Breast epithelium (tissue), 4 donors: Measurements from ENCODE around the gene ADGRE1. TPM values are rescaled to one million over a fixed set of nuclear protein-coding genes. Genes with fewer than 3 reads are reported as not detected.

Experiments
- DNase-seq, 2 donors: peaks; one replicate each; pipeline ENCODE4 v3.0.0-alpha.2; 2019; ENCODE audit warnings: low spot score in 2 of 2
- H3K27ac ChIP-seq, 2 donors: fragments of 200-600 bp; sonication (generic) in 1 of 2; one replicate each; pipeline ENCODE4 v1.5.1; 2016 to 2019; ENCODE audit warnings: mild to moderate bottlenecking in 1 of 2
- H3K27me3 ChIP-seq, 2 donors: fragments of 200-600 bp; sonication (generic) in 1 of 2; one replicate each; pipeline versions ENCODE4 v1.5.1 to v1.6.0; 2017 to 2019; ENCODE audit warnings: control low read depth in 1 of 2, mild to moderate bottlenecking in 1 of 2
- H3K36me3 ChIP-seq: fragments of 200-600 bp; one replicate; pipeline ENCODE4 v1.5.1; 2019
- H3K4me1 ChIP-seq, 2 donors: fragments of 200-600 bp; sonication (generic); one replicate each; pipeline ENCODE4 v1.5.1; 2016 to 2019; ENCODE audit warnings: control low read depth in 1 of 2
- H3K4me3 ChIP-seq, 3 donors: fragments of 200-600 bp; sonication (generic); 1 replicate in 2 of 3; 2 replicates in 1 of 3; pipeline ENCODE4 v1.5.1; 2016 to 2019; ENCODE audit warnings: mild to moderate bottlenecking in 3 of 3, moderate library complexity in 2 of 3
- H3K9me3 ChIP-seq, 2 donors: fragments of 200-600 bp; sonication (generic) in 1 of 2; one replicate each; pipeline ENCODE4 v1.5.1; 2016 to 2019; ENCODE audit warnings: control low read depth in 1 of 2
- POLR2A ChIP-seq: fragments of 450-650 bp; IDR thresholded peaks from one replicate; pipeline ENCODE4 v1.6.1; 2016; ENCODE audit warnings: antibody characterized with exemption, mild to moderate bottlenecking, moderate library complexity
- POLR2AphosphoS5 ChIP-seq, 3 donors: sonication (generic); formaldehyde crosslinking; IDR thresholded peaks; one replicate each; pipeline ENCODE4 v1.6.1; 2017; ENCODE audit warnings: antibody characterized with exemption in 3 of 3
- intact Hi-C: fragments of 100-400 bp; cut with DNase I; formaldehyde crosslinking; loops from one replicate; pipeline ENCODE4 v1.15.1; 2023; ENCODE audit warnings: low total_unique reads
- total RNA-seq, 3 donors: library from RNA; depleted of rRNA; stranded (reverse); fragments of >200 nt; gene quantifications; one replicate each; pipeline ENCODE4 v1.1.0, GENCODE V29; 2016
- TF ChIP-seq, protein P1 (sequence below), 3 donors: fragments of 450-650 bp; IDR thresholded peaks; one replicate each; pipeline ENCODE4 v1.5.1; 2016 to 2017; ENCODE audit warnings: antibody characterized with exemption in 3 of 3, mild to moderate bottlenecking in 3 of 3, moderate library complexity in 3 of 3

Gene ADGRE1
- total RNA-seq, 3 donors from 2014 or later, result 0.33 to 0.44 TPM; not detected in 1

DNA sequence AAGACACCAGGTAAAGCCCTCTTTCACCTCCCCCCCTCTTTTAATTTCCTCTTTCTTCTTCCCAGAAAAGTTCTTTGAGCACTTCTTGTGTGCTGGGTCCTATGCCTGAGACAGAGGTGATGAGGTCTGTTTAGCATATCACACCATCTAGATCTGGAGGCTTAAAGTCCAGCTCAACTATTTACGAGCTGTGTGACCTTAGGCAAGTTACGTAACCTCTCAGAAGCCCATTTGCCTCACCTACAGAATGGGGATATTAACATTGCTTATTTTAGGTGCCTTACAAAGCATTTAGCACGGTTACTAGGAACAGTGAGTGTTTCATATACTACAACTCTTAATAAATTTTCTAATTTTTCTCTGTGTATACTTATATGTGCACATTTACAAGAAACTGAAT lies 47.7 kb downstream of the ADGRE1 start:
- Histone ChIP-seq H3K36me3 (no peaks in the 10 kb centered on the region), H3K9me3 (peaks cover 13 to 28% of the 10 kb centered on the region in 2 donors), H3K27me3 (no peaks in the 10 kb centered on the region), H3K27ac (no peak overlapping the region), H3K4me3 (no peak overlapping the region), H3K4me1 (no peaks in the 10 kb centered on the region)
- TF ChIP-seq, protein P1, sequence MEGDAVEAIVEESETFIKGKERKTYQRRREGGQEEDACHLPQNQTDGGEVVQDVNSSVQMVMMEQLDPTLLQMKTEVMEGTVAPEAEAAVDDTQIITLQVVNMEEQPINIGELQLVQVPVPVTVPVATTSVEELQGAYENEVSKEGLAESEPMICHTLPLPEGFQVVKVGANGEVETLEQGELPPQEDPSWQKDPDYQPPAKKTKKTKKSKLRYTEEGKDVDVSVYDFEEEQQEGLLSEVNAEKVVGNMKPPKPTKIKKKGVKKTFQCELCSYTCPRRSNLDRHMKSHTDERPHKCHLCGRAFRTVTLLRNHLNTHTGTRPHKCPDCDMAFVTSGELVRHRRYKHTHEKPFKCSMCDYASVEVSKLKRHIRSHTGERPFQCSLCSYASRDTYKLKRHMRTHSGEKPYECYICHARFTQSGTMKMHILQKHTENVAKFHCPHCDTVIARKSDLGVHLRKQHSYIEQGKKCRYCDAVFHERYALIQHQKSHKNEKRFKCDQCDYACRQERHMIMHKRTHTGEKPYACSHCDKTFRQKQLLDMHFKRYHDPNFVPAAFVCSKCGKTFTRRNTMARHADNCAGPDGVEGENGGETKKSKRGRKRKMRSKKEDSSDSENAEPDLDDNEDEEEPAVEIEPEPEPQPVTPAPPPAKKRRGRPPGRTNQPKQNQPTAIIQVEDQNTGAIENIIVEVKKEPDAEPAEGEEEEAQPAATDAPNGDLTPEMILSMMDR (IDR thresholded peaks at IDR 0.05), result no peak
- TF ChIP-seq POLR2A (no peak), POLR2AphosphoS5 (IDR thresholded peaks at IDR 0.05) (no peak)
- DNase-seq, result no peak
- intact Hi-C loops, result no loop called here

DNA sequence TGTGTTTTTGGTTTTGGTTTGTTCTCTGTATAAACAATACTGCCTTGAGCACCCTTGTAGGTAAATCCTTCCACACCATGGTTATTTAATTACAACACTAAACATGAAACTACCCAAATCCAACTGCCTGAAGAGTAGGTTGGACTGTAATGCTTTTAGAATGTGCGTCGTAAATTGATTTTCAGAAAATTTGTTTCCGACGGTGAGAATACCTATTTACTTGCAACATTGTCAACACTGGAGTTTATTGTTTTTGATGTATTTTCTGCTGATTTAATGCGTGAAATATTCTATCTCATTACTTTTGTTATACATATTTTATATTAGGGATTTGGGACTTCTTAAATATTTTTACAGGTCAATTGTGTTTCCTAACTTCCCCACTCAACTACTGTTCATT lies 48.2 kb downstream of the ADGRE1 start:
- TF ChIP-seq POLR2AphosphoS5 (IDR thresholded peaks at IDR 0.05) (no peak), POLR2A (no peak)
- TF ChIP-seq, protein P1 (IDR thresholded peaks at IDR 0.05), result no peak
- H3K36me3 ChIP-seq, result no peaks in the 10 kb centered on the region
- peaks cover 10 to 22% of the 10 kb centered on the region in 2 donors for H3K9me3 ChIP-seq
- DNase-seq, result no peak
- no peak overlapping the region for H3K4me3 ChIP-seq
- H3K4me1 ChIP-seq, result no peaks in the 10 kb centered on the region
- H3K27ac ChIP-seq, result no peak overlapping the region
- no peaks in the 10 kb centered on the region for H3K27me3 ChIP-seq
- intact Hi-C loops, result no loop called here

DNA sequence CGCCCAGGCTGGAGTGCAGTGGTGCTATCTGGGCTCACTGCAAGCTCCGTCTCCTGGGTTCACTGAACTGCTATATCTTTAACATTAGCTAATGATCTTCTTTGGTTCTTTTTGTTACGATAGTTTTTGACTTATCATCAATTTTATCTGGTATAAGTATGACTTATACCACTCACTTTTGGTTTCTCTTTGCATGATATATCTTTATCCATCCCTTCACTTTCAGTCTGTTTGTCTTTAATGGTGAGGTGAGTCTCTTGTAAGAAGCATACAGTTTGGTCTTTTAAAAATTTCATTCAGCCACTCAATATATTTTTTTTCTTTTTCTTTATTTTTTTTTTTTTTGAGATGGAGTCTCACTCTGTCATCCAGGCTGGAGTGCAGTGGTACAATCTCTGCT lies 58.4 kb downstream of the ADGRE1 start:
- DNase-seq, result no peak
- Histone ChIP-seq H3K36me3 (no peaks in the 10 kb centered on the region), H3K9me3 (no peaks in the 10 kb centered on the region), H3K4me1 (no peaks in the 10 kb centered on the region), H3K27me3 (no peaks in the 10 kb centered on the region), H3K4me3 (no peak overlapping the region), H3K27ac (no peak overlapping the region)
- TF ChIP-seq, protein P1 (IDR thresholded peaks at IDR 0.05), result no peak
- TF ChIP-seq POLR2AphosphoS5 (IDR thresholded peaks at IDR 0.05), result no peak
- no peak for TF ChIP-seq POLR2A
- intact Hi-C loops, result no loop called here

DNA sequence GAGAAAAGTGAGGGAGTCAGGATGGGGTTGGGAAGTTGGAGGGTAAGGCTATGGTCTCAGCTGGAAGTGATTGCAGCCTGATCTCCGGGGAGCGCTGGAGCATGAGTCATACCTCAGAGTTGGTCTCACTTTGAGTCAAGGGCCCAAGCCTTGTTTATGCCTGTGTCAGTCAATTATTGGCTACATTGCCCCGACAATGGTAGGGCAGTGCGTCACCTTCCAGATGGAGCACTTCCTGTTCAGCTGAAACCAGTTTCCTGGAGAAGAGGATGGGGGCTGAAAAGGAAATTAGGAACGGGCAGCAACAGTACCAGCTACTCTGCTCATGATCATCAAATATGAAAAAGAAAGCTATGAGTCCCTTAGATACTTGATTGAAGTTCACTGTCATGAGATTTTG lies 60.4 kb downstream of the ADGRE1 start:
- Histone ChIP-seq H3K9me3 (no peaks in the 10 kb centered on the region), H3K27ac (no peak overlapping the region), H3K27me3 (no peaks in the 10 kb centered on the region), H3K4me1 (no peaks in the 10 kb centered on the region), H3K36me3 (no peaks in the 10 kb centered on the region), H3K4me3 (no peak overlapping the region)
- TF ChIP-seq POLR2A (no peak), POLR2AphosphoS5 (IDR thresholded peaks at IDR 0.05) (no peak)
- TF ChIP-seq, protein P1 (IDR thresholded peaks at IDR 0.05), result no peak
- intact Hi-C loops, result no loop called here
- DNase-seq, result no peak

DNA sequence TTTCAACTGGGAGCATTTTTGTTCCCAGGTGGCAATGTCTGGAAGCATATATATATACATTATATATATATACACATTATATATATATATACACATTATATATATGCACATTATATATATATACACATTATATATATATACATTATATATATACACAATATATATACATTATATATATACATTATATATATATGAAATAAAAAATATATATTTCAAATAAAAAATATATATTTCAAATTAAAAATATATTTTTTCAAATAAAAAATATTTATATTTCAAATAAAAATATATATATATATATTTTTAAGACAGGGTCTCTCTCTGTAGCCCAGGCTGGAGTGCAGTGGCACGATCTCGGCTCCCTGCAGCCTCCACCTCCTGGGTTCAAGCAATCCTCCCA lies 61.5 kb downstream of the ADGRE1 start:
- no peak for DNase-seq
- TF ChIP-seq POLR2A (no peak), POLR2AphosphoS5 (IDR thresholded peaks at IDR 0.05) (no peak)
- TF ChIP-seq, protein P1 (IDR thresholded peaks at IDR 0.05), result no peak
- no peak overlapping the region for H3K4me3 ChIP-seq
- H3K9me3 ChIP-seq, result no peaks in the 10 kb centered on the region
- H3K27ac ChIP-seq, result no peak overlapping the region
- intact Hi-C loops, result no loop called here
- no peaks in the 10 kb centered on the region for H3K36me3 ChIP-seq
- H3K4me1 ChIP-seq, result no peaks in the 10 kb centered on the region
- H3K27me3 ChIP-seq, result peaks cover 0 to 5% of the 10 kb centered on the region in 2 donors
